GM19023 (cell line): ENCODE data around the gene RNF128.

Experiments
- ATAC-seq: cut with Tn5 transposase; IDR thresholded peaks from one replicate; pipeline ENCODE4 v1.9.1; 2021; ENCODE audit warnings: mild to moderate bottlenecking, moderate library complexity; ENCODE audit not compliant: unreplicated experiment

Gene RNF128

GRCh38 chrX:106726485-106727437, at the start of gene RNF128:
RNF128 (plus strand) TSS chrX:106726701; CDS start chrX:106726914, 213 bp downstream.
- no peak for ATAC-seq

GRCh38 chrX:106680716-106681115, 45.8 kb upstream of the RNF128 start:
- no peak for ATAC-seq

- no peak for ATAC-seq
Measured at GRCh38 chrX:106684207-106684606, 42.3 kb upstream of the RNF128 start.

- no peak for ATAC-seq
Measured at GRCh38 chrX:106692425-106693065, 34.0 kb upstream of the RNF128 start.

GRCh38 chrX:106696502-106696901, 30.0 kb upstream of the RNF128 start:
- ATAC-seq: no peak

GRCh38 chrX:106698693-106699092, 27.8 kb upstream of the RNF128 start:
- ATAC-seq: no peak

- ATAC-seq: no peak
Measured at GRCh38 chrX:106702636-106703035, 23.9 kb upstream of the RNF128 start.

GRCh38 chrX:106706466-106706865, 20.0 kb upstream of the RNF128 start:
- no peak for ATAC-seq

GRCh38 chrX:106707771-106708454, 18.6 kb upstream of the RNF128 start:
- ATAC-seq: no peak

- no peak for ATAC-seq
Measured at GRCh38 chrX:106710771-106711170, 15.7 kb upstream of the RNF128 start.

- no peak for ATAC-seq
Measured at GRCh38 chrX:106711375-106711774, 15.1 kb upstream of the RNF128 start.

GRCh38 chrX:106716004-106716403, 10.5 kb upstream of the RNF128 start:
- ATAC-seq: no peak

GRCh38 chrX:106716463-106716862, 10.0 kb upstream of the RNF128 start:
- no peak for ATAC-seq

- ATAC-seq: no peak
Measured at GRCh38 chrX:106718709-106719108, 7.8 kb upstream of the RNF128 start.

GRCh38 chrX:106725931-106726330, 570 bp upstream of the RNF128 start:
- ATAC-seq: no peak

- ATAC-seq: no peak
Measured at GRCh38 chrX:106728337-106728736, 1.8 kb downstream of the RNF128 start.

- ATAC-seq: no peak
Measured at GRCh38 chrX:106730401-106730800, 3.9 kb downstream of the RNF128 start.

GRCh38 chrX:106731590-106731989, 5.1 kb downstream of the RNF128 start:
- no peak for ATAC-seq

- no peak for ATAC-seq
Measured at GRCh38 chrX:106734827-106735226, 8.3 kb downstream of the RNF128 start.

GRCh38 chrX:106740193-106740780, 13.8 kb downstream of the RNF128 start:
- ATAC-seq: no peak

GRCh38 chrX:106742193-106742592, 15.7 kb downstream of the RNF128 start:
- no peak for ATAC-seq
